ENCODE data around the gene FRMD4B.

FRMD4B gene

DNA sequence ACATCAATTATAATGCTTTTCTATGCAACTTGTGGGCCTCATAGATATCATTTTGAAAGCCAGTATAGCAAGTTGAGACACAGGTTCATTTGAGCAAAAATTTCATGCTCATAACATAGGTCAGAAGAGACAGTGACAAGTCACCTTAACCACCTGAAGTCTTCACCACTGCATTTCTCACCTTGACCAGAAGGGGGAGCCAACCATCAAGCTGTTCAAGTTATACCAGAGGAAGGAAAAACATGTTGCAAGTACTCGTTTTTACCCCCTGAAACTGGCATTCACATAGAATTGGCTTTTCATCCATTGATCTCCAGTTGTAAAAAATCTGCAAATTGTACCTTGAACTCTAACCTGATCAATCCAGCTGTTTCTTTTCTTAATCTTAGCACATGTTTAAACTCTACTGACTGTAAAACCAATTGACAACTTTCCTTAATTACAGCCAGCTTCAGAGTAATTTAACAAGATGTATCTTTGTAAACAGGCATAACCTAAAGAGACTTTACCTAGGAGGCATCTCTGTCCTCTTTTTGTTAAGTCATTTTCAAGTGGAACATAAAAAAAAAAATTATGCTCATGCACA lies 264.9 kb downstream of the FRMD4B start:
- Histone ChIP-seq H3K9ac (ENCODE audit: low read length in 5 of 5) (no peak overlapping the region), H3K27ac (ENCODE audit: low read depth, low read length) (no peak overlapping the region), H3K9me3 (ENCODE audit: control insufficient read depth in 5 of 5, low read length in 5 of 5) (no peaks in the 10 kb centered on the region), H3K4me1 (ENCODE audit: control insufficient read depth in 5 of 5, insufficient read depth in 5 of 5, low read length in 5 of 5) (peaks cover 0 to 10% (median 0%) of the 10 kb centered on the region in 5 donors), H3K27me3 (ENCODE audit: control insufficient read depth in 5 of 5, insufficient read depth in 4 of 5, low read length in 5 of 5) (no peaks in the 10 kb centered on the region), H3K4me3 (ENCODE audit: low read depth in 1 of 5, low read length in 5 of 5) (no peak overlapping the region), H3K36me3 (ENCODE audit: control insufficient read depth in 5 of 5, insufficient read depth in 5 of 5, low read length in 5 of 5) (no peaks in the 10 kb centered on the region)
